A549 (cell line): Measurements from ENCODE around the gene ATP6V1A.

Experiments
- NR3C1 ChIP-seq: fragments of >200 bp; sonication (Bioruptor Twin); formaldehyde crosslinking; IDR thresholded peaks from 3 replicates; pipeline ENCODE4 v1.6.1; 2017
- TF ChIP-seq, protein P1 (sequence below): fragments of >200 bp; sonication (Bioruptor Twin); formaldehyde crosslinking; IDR thresholded peaks from 3 replicates; pipeline ENCODE4 v1.5.1; 2016

DNA sequence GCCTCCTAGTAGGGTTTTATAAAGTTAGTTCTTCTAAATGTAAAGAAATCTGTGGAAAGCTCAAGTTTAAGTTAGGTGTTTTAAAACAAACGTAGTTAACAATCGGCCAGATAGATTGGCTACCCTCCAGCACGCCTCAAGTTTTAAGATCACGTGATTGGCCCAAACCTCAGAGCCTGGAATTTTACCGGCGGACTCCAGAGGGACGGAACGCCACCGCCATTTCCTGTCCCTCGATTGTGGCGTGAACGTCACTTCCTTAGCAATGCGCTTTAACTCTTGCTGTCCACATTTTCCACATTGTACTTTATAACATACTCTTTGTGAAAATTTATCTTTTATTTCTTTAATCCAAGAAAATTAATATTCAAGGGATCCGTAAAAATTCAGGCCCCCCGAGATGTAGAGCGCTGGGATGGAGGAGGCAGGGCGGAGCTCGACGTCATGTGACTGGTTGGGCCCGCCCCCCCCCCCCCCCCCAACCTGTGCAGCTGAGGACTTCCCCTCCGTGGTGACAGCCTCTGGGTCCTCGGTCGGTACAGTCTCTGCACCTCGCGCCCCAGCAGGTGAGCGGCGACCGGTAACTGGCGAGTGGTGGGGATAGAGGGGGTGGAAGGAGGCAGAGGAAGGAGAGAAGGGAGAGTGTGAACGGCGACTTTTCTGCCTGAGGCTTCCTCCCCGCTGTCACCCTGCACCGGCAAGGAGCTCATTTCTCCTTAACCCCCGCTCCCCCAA, at the start of gene ATP6V1A:
- TF ChIP-seq NR3C1, result no peak
- TF ChIP-seq, protein P1, sequence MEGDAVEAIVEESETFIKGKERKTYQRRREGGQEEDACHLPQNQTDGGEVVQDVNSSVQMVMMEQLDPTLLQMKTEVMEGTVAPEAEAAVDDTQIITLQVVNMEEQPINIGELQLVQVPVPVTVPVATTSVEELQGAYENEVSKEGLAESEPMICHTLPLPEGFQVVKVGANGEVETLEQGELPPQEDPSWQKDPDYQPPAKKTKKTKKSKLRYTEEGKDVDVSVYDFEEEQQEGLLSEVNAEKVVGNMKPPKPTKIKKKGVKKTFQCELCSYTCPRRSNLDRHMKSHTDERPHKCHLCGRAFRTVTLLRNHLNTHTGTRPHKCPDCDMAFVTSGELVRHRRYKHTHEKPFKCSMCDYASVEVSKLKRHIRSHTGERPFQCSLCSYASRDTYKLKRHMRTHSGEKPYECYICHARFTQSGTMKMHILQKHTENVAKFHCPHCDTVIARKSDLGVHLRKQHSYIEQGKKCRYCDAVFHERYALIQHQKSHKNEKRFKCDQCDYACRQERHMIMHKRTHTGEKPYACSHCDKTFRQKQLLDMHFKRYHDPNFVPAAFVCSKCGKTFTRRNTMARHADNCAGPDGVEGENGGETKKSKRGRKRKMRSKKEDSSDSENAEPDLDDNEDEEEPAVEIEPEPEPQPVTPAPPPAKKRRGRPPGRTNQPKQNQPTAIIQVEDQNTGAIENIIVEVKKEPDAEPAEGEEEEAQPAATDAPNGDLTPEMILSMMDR, result no peak
